Ectodermal cell (in vitro differentiated cells): ENCODE measurements around the gene VAMP5. TPM values are rescaled to one million over a fixed set of nuclear protein-coding genes. Genes with fewer than 3 reads are reported as not detected.

Experiments
- H3K27ac ChIP-seq: 2 replicates; pipeline ENCODE4 v1.7.0; 2013; ENCODE audit warnings: mild to moderate bottlenecking, low read depth, low read length; ENCODE audit not compliant: insufficient read depth, poor library complexity, severe bottlenecking
- H3K27me3 ChIP-seq: 2 replicates; pipeline ENCODE4 v1.7.0; 2013; ENCODE audit warnings: mild to moderate bottlenecking, low read length; ENCODE audit not compliant: insufficient read depth, control insufficient read depth, poor library complexity, severe bottlenecking
- H3K36me3 ChIP-seq: one replicate; pipeline ENCODE4 v1.7.0; 2013; ENCODE audit warnings: low read length; ENCODE audit not compliant: control insufficient read depth, insufficient read depth
- H3K4me1 ChIP-seq: one replicate; pipeline ENCODE4 v1.7.0; 2013; ENCODE audit warnings: low read length; ENCODE audit not compliant: control insufficient read depth, insufficient read depth
- H3K4me3 ChIP-seq: 2 replicates; pipeline ENCODE4 v1.7.0; 2013; ENCODE audit warnings: low read depth, low read length, control low read depth; ENCODE audit not compliant: insufficient read depth
- H3K9me3 ChIP-seq: 2 replicates; pipeline ENCODE4 v1.7.0; 2013; ENCODE audit warnings: mild to moderate bottlenecking, low read length, moderate library complexity; ENCODE audit not compliant: control insufficient read depth
- WGBS, 2 experiments: methylation state at CpG; one replicate each; pipeline ENCODE4 v1.1.7; 2013; ENCODE audit warnings: missing lambda C conversion rate in 2 of 2; 5-methylcytosine and 5-hydroxymethylcytosine counted together
- polyA plus RNA-seq, 4 experiments: library from polyadenylated mRNA; stranded (reverse); fragments of 50-300 nt; gene quantifications; one replicate each; pipeline ENCODE4 v1.2.3, GENCODE V29; 2013

VAMP5 gene, protein sequence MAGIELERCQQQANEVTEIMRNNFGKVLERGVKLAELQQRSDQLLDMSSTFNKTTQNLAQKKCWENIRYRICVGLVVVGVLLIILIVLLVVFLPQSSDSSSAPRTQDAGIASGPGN
- 3.3 TPM for polyA plus RNA-seq (2013, experiment 1 of 4)
- 4.0 TPM for polyA plus RNA-seq (2013, experiment 2 of 4)
- polyA plus RNA-seq (2013, experiment 3 of 4): 3.5 TPM
- 6.6 TPM for polyA plus RNA-seq (2013, experiment 4 of 4)

- Histone ChIP-seq H3K27me3 (peaks cover 35% of the 10 kb centered on the region), H3K36me3 (no peaks in the 10 kb centered on the region), H3K27ac (no peak within 1 kb of the TSS), H3K4me3 (peak within 1 kb of the TSS; percentile 10), H3K9me3 (no peaks in the 10 kb centered on the region), H3K4me1 (peaks cover 9% of the 10 kb centered on the region)
- WGBS, 2 experiments: 52 to 54% methylated on average over 52 of the region's 52 CpGs
Measured at GRCh38 chr2:85584354-85584856, at the start of gene VAMP5. TSS of gene VAMP5 (plus strand) at chr2:85584431. CDS start at chr2:85584491, 60 bp downstream.

- Histone ChIP-seq H3K27me3 (no peaks in the 10 kb centered on the region), H3K4me3 (no peak overlapping the region), H3K9me3 (no peaks in the 10 kb centered on the region), H3K27ac (no peak overlapping the region), H3K4me1 (peaks cover 5% of the 10 kb centered on the region), H3K36me3 (no peaks in the 10 kb centered on the region)
- 96 to 98% methylated on average over 3 of the region's 3 CpGs for WGBS, 2 experiments
Measured at GRCh38 chr2:85534881-85535280, 49.4 kb upstream of the VAMP5 start.

GRCh38 chr2:85536479-85536878, 47.8 kb upstream of the VAMP5 start:
- WGBS, 2 experiments: 96 to 97% methylated on average over 2 of the region's 3 CpGs
- Histone ChIP-seq H3K4me3 (no peak overlapping the region), H3K9me3 (no peaks in the 10 kb centered on the region), H3K4me1 (peaks cover 9% of the 10 kb centered on the region), H3K27ac (no peak overlapping the region), H3K27me3 (no peaks in the 10 kb centered on the region), H3K36me3 (peaks cover 7% of the 10 kb centered on the region)

- no peaks in the 10 kb centered on the region for H3K9me3 ChIP-seq
- H3K27ac ChIP-seq: peak overlapping the region; percentile 99
- peaks cover 21% of the 10 kb centered on the region for H3K36me3 ChIP-seq
- 1 to 2% methylated on average over 35 of the region's 35 CpGs for WGBS, 2 experiments
- H3K4me1 ChIP-seq: peaks cover 17% of the 10 kb centered on the region
- no peaks in the 10 kb centered on the region for H3K27me3 ChIP-seq
- H3K4me3 ChIP-seq: peak overlapping the region; percentile 91
Measured at GRCh38 chr2:85537600-85538506, 46.4 kb upstream of the VAMP5 start.

GRCh38 chr2:85538507-85539360, 45.5 kb upstream of the VAMP5 start, which contains the start of gene MAT2A:
TSS of gene MAT2A (plus strand) at chr2:85539168. CDS start at chr2:85539288, 120 bp downstream.
- Histone ChIP-seq H3K27me3 (no peaks in the 10 kb centered on the region), H3K4me3 (peak within 1 kb of the TSS; percentile 91), H3K4me1 (peaks cover 17% of the 10 kb centered on the region), H3K9me3 (no peaks in the 10 kb centered on the region), H3K36me3 (peaks cover 27% of the 10 kb centered on the region), H3K27ac (peak within 1 kb of the TSS; percentile 99)
- WGBS, 2 experiments: 0% methylated on average over 92 of the region's 92 CpGs

DNA sequence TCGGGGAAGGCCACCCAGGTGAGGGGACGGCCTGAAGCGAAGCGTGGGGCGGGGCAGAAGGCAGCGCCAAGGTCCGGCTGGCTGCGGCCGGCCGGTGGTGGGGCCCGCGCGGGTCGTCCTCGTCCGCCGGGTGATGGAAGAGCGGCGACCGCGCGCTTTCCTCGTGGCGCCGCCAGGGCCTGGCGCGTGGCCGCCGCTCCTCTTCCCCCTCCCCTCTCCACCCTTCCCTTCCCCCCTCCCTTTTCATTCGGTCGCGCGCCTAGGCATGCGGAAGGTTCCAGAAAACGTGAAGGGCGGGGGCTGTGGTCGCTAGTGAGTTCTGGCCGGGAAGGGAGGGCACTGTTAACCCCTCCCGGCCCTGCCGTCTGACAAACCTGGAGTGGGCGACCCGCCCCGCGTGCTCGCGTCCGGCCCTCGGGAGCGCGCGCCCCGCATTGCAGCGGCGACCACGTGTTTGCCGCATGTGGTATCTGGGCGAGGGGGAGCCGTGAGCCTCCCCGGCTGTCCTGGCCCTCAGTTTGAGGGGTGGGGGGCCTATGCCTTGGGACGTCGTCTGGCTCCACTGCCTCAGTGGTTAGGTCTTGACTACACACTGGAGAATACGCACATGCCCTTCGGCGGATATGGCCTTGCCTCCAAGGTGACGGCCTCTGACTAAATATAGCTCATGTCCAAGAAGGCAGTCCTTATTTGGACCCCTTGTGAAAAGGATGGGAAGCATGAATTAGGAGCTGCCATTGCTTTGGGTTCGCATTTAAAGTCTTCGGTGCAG, 44.7 kb upstream of the VAMP5 start:
- no peaks in the 10 kb centered on the region for H3K9me3 ChIP-seq
- peaks cover 17% of the 10 kb centered on the region for H3K4me1 ChIP-seq
- peaks cover 30% of the 10 kb centered on the region for H3K36me3 ChIP-seq
- no peaks in the 10 kb centered on the region for H3K27me3 ChIP-seq
- peak overlapping the region; percentile 99 for H3K27ac ChIP-seq
- WGBS, 2 experiments: 0 to 1% methylated on average over 67 of the region's 67 CpGs
- H3K4me3 ChIP-seq: peak overlapping the region; percentile 91

DNA sequence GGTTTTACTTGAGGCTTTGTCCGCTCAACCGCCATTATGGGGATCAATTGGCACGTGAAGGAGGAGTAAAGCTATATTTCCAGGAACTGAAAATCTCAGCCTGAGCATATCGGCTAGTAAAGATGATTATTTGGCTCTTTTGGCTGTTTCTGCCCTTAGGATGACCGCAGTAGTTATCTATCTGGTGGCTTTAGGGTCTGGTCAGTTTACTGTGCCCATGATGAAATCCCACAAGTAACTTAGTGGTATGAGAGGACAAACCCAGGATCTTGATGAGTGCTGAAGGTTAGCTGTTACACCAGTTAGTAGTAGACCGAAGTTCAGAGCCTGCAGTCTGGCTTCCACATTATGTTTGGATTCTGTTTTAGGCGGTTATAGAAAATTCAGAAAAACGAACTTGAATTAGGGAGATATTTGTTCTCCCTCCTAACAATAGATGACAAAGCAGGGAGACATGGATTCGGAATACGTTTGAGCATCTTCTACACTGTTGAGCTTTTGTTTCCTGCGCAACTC, 44.0 kb upstream of the VAMP5 start:
- peaks cover 17% of the 10 kb centered on the region for H3K4me1 ChIP-seq
- 2 to 3% methylated on average over 11 of the region's 11 CpGs for WGBS, 2 experiments
- no peak overlapping the region for H3K27ac ChIP-seq
- no peaks in the 10 kb centered on the region for H3K9me3 ChIP-seq
- peak overlapping the region; percentile 91 for H3K4me3 ChIP-seq
- no peaks in the 10 kb centered on the region for H3K27me3 ChIP-seq
- H3K36me3 ChIP-seq: peaks cover 32% of the 10 kb centered on the region

GRCh38 chr2:85541262-85541661, 43.0 kb upstream of the VAMP5 start:
- Histone ChIP-seq H3K4me3 (peak overlapping the region; percentile 91), H3K27ac (no peak overlapping the region), H3K9me3 (no peaks in the 10 kb centered on the region), H3K36me3 (peaks cover 40% of the 10 kb centered on the region), H3K27me3 (no peaks in the 10 kb centered on the region), H3K4me1 (peaks cover 17% of the 10 kb centered on the region)
- 86 to 91% methylated on average over 4 of the region's 4 CpGs for WGBS, 2 experiments
